ENCODE results near the gene ADNP. TPM values are rescaled to one million over a fixed set of nuclear protein-coding genes. Genes with fewer than 3 reads are reported as not detected.

ADNP gene
- polyA plus RNA-seq, 1 of the 3 experiments (the other 2 are of a cell fraction), result 13.3 TPM

- Histone ChIP-seq H3K4me3 (ENCODE audit: low read depth in 2 of 2, low read length in 1 of 2) (peak overlapping the region; percentile 82 to 94), H4K20me1 (ENCODE audit: insufficient read depth) (peaks cover 48% of the 10 kb centered on the region), H3K9me2 (no peaks in the 10 kb centered on the region), H3K27ac (ENCODE audit: low read depth in 2 of 2, low read length in 1 of 2) (peak overlapping the region; percentile 82 to 99), H3K36me3 (replicated peaks in 1 of 2; ENCODE audit: control insufficient read depth in 1 of 2, insufficient read depth in 2 of 2, low read length in 1 of 2) (peaks cover 47 to 56% of the 10 kb centered on the region in 2 experiments), H2AFZ (ENCODE audit: low read depth) (no peak overlapping the region), H3K4me1 (ENCODE audit: control insufficient read depth in 1 of 2, insufficient read depth in 2 of 2, low read depth in 1 of 2, low read length in 1 of 2) (peaks cover 21 to 36% of the 10 kb centered on the region in 2 experiments), H3K4me2 (peak overlapping the region; percentile 85), H3K27me3 (ENCODE audit: insufficient read depth) (no peaks in the 10 kb centered on the region), H3K79me2 (ENCODE audit: insufficient read depth) (peaks cover 61% of the 10 kb centered on the region), H3K9ac (peak overlapping the region; percentile 86), H3F3A (replicated peaks; ENCODE audit: insufficient read depth) (peaks cover 38% of the 10 kb centered on the region), H3K9me3 (no peaks in the 10 kb centered on the region)
- CTCF ChIA-PET, result interaction anchor here (0.6 to 16.1 kb wide), 35 partner anchors 9 to 527 kb away, joined by 3 to 340 read pairs (median 5); partner anchors contain the start of genes BCAS4, DPM1 and MOCS3
- peak; percentile 84 for DNase-seq
- POLR2A ChIA-PET, result interaction anchor here (3.2 to 3.4 kb wide), 3 partner anchors 29 to 139 kb away, joined by 23 to 40 read pairs (median 25); partner anchors contain the start of genes BCAS4, DPM1 and MOCS3
- WGBS (ENCODE audit: low lambda C conversion rate), result 9% methylated on average over 13 of the region's 13 CpGs
- no peak for TF ChIP-seq USF2 (IDR thresholded peaks at IDR 0.05; ENCODE audit: borderline replicate concordance, low read depth, low read length)
- TF ChIP-seq POLR2AphosphoS5 (IDR thresholded peaks at IDR 0.05; ENCODE audit: low read depth, low read length), result peak; percentile 59; the same call in 1 of the 2 replicates
- no peak for TF ChIP-seq IRF3 (IDR thresholded peaks at IDR 0.05; ENCODE audit: low read depth, low read length)
- peak; percentile 89 for TF ChIP-seq MXI1 (IDR thresholded peaks at IDR 0.05; ENCODE audit: low read depth, low read length)
- no peak for TF ChIP-seq GATA2 (CRISPR knock-in tag; IDR thresholded peaks at IDR 0.05)
- TF ChIP-seq, protein P1, sequence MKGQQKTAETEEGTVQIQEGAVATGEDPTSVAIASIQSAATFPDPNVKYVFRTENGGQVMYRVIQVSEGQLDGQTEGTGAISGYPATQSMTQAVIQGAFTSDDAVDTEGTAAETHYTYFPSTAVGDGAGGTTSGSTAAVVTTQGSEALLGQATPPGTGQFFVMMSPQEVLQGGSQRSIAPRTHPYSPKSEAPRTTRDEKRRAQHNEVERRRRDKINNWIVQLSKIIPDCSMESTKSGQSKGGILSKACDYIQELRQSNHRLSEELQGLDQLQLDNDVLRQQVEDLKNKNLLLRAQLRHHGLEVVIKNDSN (IDR thresholded peaks at IDR 0.05; ENCODE audit: borderline replicate concordance, low read depth), result no peak
- TF ChIP-seq TCF12 (IDR thresholded peaks at IDR 0.05), result peak; percentile 62; the same call in 1 of the 2 replicates
- no peak; the same call in 1 of the 2 replicates for TF ChIP-seq RXRA (IDR thresholded peaks at IDR 0.05; ENCODE audit: borderline replicate concordance, low read depth)
- TF ChIP-seq EP300 (IDR thresholded peaks at IDR 0.05; ENCODE audit: borderline replicate concordance in 1 of 2, low read depth in 1 of 2, low read length in 1 of 2), result peak; percentile 39 to 48; a peak in 2 of 4 replicates
- no peak for TF ChIP-seq NRF1 (IDR thresholded peaks at IDR 0.05; ENCODE audit: low read depth, low read length)
- peak; percentile 67; the same call in 1 of the 2 replicates for TF ChIP-seq YY1 (IDR thresholded peaks at IDR 0.05; ENCODE audit: low read depth)
- peak; percentile 90 for TF ChIP-seq SIN3A (IDR thresholded peaks at IDR 0.05; ENCODE audit: borderline replicate concordance, low read depth, low read length)
- no peak for TF ChIP-seq FOXM1 (IDR thresholded peaks at IDR 0.05; ENCODE audit: low read depth)
- TF ChIP-seq SMC3 (IDR thresholded peaks at IDR 0.05; ENCODE audit: low read depth, low read length), result peak; percentile 95
- TF ChIP-seq MEF2A (IDR thresholded peaks at IDR 0.05; ENCODE audit: borderline replicate concordance, low read depth), result no peak
- TF ChIP-seq ELF1 (IDR thresholded peaks at IDR 0.05), result 0 out of 2 replicates have a peak, but pooled peaks have one; percentile 24
- peak; percentile 86 for TF ChIP-seq RAD21 (IDR thresholded peaks at IDR 0.05; ENCODE audit: low read length)
- TF ChIP-seq RFX5 (IDR thresholded peaks at IDR 0.05; ENCODE audit: low read length), result peak; percentile 59; the same call in 1 of the 2 replicates
- TF ChIP-seq ZBTB33 (IDR thresholded peaks at IDR 0.05; ENCODE audit: borderline replicate concordance, low read depth), result 0 out of 2 replicates have a peak, but pooled peaks have one; percentile 26
- peak; percentile 76 for TF ChIP-seq NFIC (IDR thresholded peaks at IDR 0.05; ENCODE audit: borderline replicate concordance)
- TF ChIP-seq, protein P2, sequence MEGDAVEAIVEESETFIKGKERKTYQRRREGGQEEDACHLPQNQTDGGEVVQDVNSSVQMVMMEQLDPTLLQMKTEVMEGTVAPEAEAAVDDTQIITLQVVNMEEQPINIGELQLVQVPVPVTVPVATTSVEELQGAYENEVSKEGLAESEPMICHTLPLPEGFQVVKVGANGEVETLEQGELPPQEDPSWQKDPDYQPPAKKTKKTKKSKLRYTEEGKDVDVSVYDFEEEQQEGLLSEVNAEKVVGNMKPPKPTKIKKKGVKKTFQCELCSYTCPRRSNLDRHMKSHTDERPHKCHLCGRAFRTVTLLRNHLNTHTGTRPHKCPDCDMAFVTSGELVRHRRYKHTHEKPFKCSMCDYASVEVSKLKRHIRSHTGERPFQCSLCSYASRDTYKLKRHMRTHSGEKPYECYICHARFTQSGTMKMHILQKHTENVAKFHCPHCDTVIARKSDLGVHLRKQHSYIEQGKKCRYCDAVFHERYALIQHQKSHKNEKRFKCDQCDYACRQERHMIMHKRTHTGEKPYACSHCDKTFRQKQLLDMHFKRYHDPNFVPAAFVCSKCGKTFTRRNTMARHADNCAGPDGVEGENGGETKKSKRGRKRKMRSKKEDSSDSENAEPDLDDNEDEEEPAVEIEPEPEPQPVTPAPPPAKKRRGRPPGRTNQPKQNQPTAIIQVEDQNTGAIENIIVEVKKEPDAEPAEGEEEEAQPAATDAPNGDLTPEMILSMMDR (IDR thresholded peaks at IDR 0.05), result peak; percentile 99
Observed at GRCh38 chr20:50929299-50930138, 1.7 kb downstream of the ADNP start.

Measured in SK-N-SH (cell line).